Measurements from ENCODE around the gene PFDN1.
"Not testable (repeated sequence)": the region's sequence is repeated elsewhere in the genome, so short reads cannot be mapped to it uniquely, and the experiment has no call there.

PFDN1 gene

GRCh38 chr5:140346348-140347221 lies 43.7 kb upstream of the PFDN1 start, which contains the start of gene HBEGF:
HBEGF (minus strand) TSS chr5:140346603; CDS start chr5:140346328, 275 bp downstream.
- DNase-seq (ENCODE audit: low read depth): peak; percentile 39
- H3K4me3 ChIP-seq (ENCODE audit: low read depth, low read length): peak within 1 kb of the TSS; percentile 55
- in situ Hi-C loops (cut with HindIII; ENCODE audit: low sequenced_read_pairs): loop anchor here (5.0 kb wide), 3 partner anchors 34 to 114 kb away; no protein-coding TSS in a partner anchor
- TF ChIP-seq, protein P1, sequence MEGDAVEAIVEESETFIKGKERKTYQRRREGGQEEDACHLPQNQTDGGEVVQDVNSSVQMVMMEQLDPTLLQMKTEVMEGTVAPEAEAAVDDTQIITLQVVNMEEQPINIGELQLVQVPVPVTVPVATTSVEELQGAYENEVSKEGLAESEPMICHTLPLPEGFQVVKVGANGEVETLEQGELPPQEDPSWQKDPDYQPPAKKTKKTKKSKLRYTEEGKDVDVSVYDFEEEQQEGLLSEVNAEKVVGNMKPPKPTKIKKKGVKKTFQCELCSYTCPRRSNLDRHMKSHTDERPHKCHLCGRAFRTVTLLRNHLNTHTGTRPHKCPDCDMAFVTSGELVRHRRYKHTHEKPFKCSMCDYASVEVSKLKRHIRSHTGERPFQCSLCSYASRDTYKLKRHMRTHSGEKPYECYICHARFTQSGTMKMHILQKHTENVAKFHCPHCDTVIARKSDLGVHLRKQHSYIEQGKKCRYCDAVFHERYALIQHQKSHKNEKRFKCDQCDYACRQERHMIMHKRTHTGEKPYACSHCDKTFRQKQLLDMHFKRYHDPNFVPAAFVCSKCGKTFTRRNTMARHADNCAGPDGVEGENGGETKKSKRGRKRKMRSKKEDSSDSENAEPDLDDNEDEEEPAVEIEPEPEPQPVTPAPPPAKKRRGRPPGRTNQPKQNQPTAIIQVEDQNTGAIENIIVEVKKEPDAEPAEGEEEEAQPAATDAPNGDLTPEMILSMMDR (IDR thresholded peaks at IDR 0.05; ENCODE audit: low read depth, low read length, missing control alignments): peak; percentile 46

- in situ Hi-C loops (cut with HindIII; ENCODE audit: low sequenced_read_pairs): loop anchor here (5.0 kb wide), 3 partner anchors 34 to 114 kb away; no protein-coding TSS in a partner anchor
- peak; percentile 29 for DNase-seq (ENCODE audit: low read depth)
- TF ChIP-seq, protein P1 (IDR thresholded peaks at IDR 0.05; ENCODE audit: low read depth, low read length, missing control alignments): peak; percentile 57
- peak overlapping the region; percentile 55 for H3K4me3 ChIP-seq (ENCODE audit: low read depth, low read length)
Observed at GRCh38 chr5:140345919-140346347, 43.0 kb upstream of the PFDN1 start.

- in situ Hi-C loops (cut with HindIII; ENCODE audit: low sequenced_read_pairs): loop anchor here (5.0 kb wide), 3 partner anchors 33 to 113 kb away; no protein-coding TSS in a partner anchor
- H3K4me3 ChIP-seq (ENCODE audit: low read depth, low read length): peak overlapping the region; percentile 55
- TF ChIP-seq, protein P1 (IDR thresholded peaks at IDR 0.05; ENCODE audit: low read depth, low read length, missing control alignments): no peak
- DNase-seq (ENCODE audit: low read depth): no peak
Observed at GRCh38 chr5:140344683-140345423, 42.0 kb upstream of the PFDN1 start.

DNA sequence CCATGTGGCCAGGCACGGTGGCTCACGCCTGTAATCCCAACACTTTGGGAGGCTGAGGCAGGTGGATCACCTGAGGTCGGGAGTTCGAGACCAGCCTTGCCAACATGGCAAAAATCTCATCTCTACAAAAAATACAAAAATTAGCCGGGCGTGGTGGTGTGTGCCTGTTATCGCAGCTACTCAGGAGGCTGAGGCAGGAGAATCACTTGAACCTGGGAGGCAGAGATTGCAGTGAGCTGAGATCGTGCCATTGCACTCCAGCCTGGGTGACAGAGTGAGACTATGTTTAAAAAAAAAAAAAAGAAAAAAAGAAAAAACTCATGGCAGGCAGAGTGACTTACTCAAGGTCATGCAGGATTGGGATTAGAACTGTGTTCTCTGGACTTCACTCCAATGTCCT lies 40.9 kb upstream of the PFDN1 start:
- in situ Hi-C loops (cut with HindIII; ENCODE audit: low sequenced_read_pairs); DNase-seq (ENCODE audit: low read depth); H3K4me3 ChIP-seq (ENCODE audit: low read depth, low read length): not testable (repeated sequence)

- in situ Hi-C loops (cut with HindIII; ENCODE audit: low sequenced_read_pairs): no loop called here
- TF ChIP-seq, protein P1 (IDR thresholded peaks at IDR 0.05; ENCODE audit: low read depth, low read length, missing control alignments): no peak
- H3K4me3 ChIP-seq (ENCODE audit: low read depth, low read length): no peak overlapping the region
- DNase-seq (ENCODE audit: low read depth): no peak
Observed at GRCh38 chr5:140342896-140343295, 40.0 kb upstream of the PFDN1 start.

GRCh38 chr5:140342287-140342686 lies 39.4 kb upstream of the PFDN1 start:
- H3K4me3 ChIP-seq (ENCODE audit: low read depth, low read length): no peak overlapping the region
- in situ Hi-C loops (cut with HindIII; ENCODE audit: low sequenced_read_pairs): no loop called here
- no peak for DNase-seq (ENCODE audit: low read depth)
- TF ChIP-seq, protein P1 (IDR thresholded peaks at IDR 0.05; ENCODE audit: low read depth, low read length, missing control alignments): no peak

Measured in astrocyte of the cerebellum (primary cell).